ENCODE data around the gene CA11.
"Not testable (repeated sequence)": the region's sequence is repeated elsewhere in the genome, so short reads cannot be mapped to it uniquely, and the experiment has no call there.

DNA sequence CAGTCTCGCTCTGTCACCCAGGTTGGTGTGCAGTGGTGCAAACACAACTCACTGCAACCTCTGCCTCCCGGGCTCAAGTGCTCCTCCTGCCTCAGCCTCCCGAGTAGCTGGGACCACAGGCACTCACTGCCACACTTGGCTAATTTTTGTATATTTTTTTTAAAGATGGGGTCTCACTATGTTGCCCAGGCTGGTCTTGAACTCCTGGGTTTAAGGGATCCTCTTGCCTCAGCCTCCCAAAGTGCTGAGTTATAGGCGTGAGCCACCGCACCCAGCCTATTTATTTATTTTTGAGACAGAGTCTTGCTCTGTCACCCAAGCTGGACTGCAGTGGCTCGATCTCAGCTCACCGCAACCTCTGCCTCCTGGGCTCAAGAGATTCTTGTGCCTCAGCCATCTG, 40.6 kb upstream of the CA11 start:
- TF ChIP-seq, protein P1, sequence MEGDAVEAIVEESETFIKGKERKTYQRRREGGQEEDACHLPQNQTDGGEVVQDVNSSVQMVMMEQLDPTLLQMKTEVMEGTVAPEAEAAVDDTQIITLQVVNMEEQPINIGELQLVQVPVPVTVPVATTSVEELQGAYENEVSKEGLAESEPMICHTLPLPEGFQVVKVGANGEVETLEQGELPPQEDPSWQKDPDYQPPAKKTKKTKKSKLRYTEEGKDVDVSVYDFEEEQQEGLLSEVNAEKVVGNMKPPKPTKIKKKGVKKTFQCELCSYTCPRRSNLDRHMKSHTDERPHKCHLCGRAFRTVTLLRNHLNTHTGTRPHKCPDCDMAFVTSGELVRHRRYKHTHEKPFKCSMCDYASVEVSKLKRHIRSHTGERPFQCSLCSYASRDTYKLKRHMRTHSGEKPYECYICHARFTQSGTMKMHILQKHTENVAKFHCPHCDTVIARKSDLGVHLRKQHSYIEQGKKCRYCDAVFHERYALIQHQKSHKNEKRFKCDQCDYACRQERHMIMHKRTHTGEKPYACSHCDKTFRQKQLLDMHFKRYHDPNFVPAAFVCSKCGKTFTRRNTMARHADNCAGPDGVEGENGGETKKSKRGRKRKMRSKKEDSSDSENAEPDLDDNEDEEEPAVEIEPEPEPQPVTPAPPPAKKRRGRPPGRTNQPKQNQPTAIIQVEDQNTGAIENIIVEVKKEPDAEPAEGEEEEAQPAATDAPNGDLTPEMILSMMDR (IDR thresholded peaks at IDR 0.05; ENCODE audit: low read depth, low read length, poor library complexity, severe bottlenecking), result not testable (repeated sequence)
- TF ChIP-seq EZH2phosphoT487 (IDR thresholded peaks at IDR 0.05; ENCODE audit: borderline replicate concordance, low read length), result not testable (repeated sequence)
